NCI-H2196 (cell line): ENCODE results near the gene STON2.

Experiments
- DNase-seq: peaks from one replicate; lab custom pipeline; 2025; ENCODE audit not compliant: unreplicated experiment; lab: John Stamatoyannopoulos, UW

STON2 gene

GRCh38 chr14:81337073-81337472, 63.1 kb downstream of the STON2 start:
- DNase-seq: no peak

- no peak for DNase-seq
Measured at GRCh38 chr14:81336009-81336408, 64.1 kb downstream of the STON2 start.

GRCh38 chr14:81332725-81333124, 67.4 kb downstream of the STON2 start:
- no peak for DNase-seq

GRCh38 chr14:81331229-81332021, 68.7 kb downstream of the STON2 start:
- DNase-seq: no peak

- no peak for DNase-seq
Measured at GRCh38 chr14:81330619-81331122, 69.5 kb downstream of the STON2 start.

GRCh38 chr14:81329640-81330381, 70.3 kb downstream of the STON2 start:
- no peak for DNase-seq

- no peak for DNase-seq
Measured at GRCh38 chr14:81326451-81326850, 73.7 kb downstream of the STON2 start.

- DNase-seq: no peak
Measured at GRCh38 chr14:81324011-81324410, 76.1 kb downstream of the STON2 start.

GRCh38 chr14:81323093-81323492, 77.0 kb downstream of the STON2 start:
- DNase-seq: no peak

GRCh38 chr14:81319946-81320345, 80.2 kb downstream of the STON2 start:
- no peak for DNase-seq

- no peak for DNase-seq
Measured at GRCh38 chr14:81319314-81319713, 80.8 kb downstream of the STON2 start.

- DNase-seq: no peak
Measured at GRCh38 chr14:81315341-81315740, 84.8 kb downstream of the STON2 start.

- no peak for DNase-seq
Measured at GRCh38 chr14:81314443-81315175, 85.5 kb downstream of the STON2 start.

GRCh38 chr14:81313775-81314429, 86.2 kb downstream of the STON2 start:
- no peak for DNase-seq

GRCh38 chr14:81313200-81313599, 86.9 kb downstream of the STON2 start:
- no peak for DNase-seq

GRCh38 chr14:81312289-81312876, 87.7 kb downstream of the STON2 start:
- DNase-seq: no peak

GRCh38 chr14:81311778-81312177, 88.3 kb downstream of the STON2 start:
- DNase-seq: no peak

- no peak for DNase-seq
Measured at GRCh38 chr14:81311141-81311540, 89.0 kb downstream of the STON2 start.

GRCh38 chr14:81310606-81311005, 89.5 kb downstream of the STON2 start:
- DNase-seq: no peak

- no peak for DNase-seq
Measured at GRCh38 chr14:81309511-81309910, 90.6 kb downstream of the STON2 start.

- no peak for DNase-seq
Measured at GRCh38 chr14:81305743-81306142, 94.4 kb downstream of the STON2 start.
